ENCODE data around the gene MAD1L1. TPM values are rescaled to one million over a fixed set of nuclear protein-coding genes. Genes with fewer than 3 reads are reported as not detected.
"Not testable (repeated sequence)": the region's sequence is repeated elsewhere in the genome, so short reads cannot be mapped to it uniquely, and the experiment has no call there.

Gene MAD1L1
- total and polyA plus RNA-seq, 3 experiments from 2014 or later = 43.6 to 185 (median 47.3) TPM

DNA sequence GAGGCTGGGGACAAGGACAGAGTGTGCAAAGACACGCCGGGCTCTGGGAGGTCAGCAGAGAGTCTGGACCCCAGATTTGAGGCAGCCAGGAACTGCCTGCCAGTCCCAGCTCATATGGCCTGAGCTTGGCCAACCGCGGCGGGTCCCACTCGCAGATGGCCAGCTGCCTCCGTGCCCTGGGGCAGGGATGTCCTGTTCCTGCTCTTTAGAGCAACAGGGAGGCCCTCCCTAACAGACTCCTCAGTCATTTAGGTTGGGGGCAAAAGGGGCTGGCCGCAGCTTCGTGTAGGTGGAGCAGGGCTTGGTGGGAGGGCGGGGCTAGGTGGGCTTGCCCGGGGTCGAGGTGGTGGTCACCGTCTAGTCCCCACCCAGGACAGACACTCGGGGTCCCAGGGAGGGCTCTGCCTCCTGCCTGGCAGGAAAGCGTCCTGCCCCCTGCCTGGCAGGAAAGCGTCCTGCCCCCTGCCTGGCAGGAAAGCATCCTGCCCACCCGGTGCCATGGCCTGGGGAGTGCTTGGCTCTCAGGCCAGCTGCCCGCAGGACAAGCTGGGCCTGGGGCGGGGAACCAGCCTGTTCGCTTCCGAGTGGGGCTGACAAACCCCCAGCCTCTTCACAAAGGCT is 393.7 kb downstream of the MAD1L1 start:
- H3K27me3 Mint-ChIP-seq; H3K4me3 Mint-ChIP-seq; H3K36me3 ChIP-seq (ENCODE audit: insufficient read depth, low read length); H3K4me1 ChIP-seq (ENCODE audit: insufficient read depth, low read length); H3K4me3 ChIP-seq (ENCODE audit: low read length); H3K4me1 Mint-ChIP-seq; CTCF ChIA-PET; POLR2A ChIA-PET; H3K9me3 ChIP-seq (ENCODE audit: low read length); H3K27me3 ChIP-seq (ENCODE audit: insufficient read depth, low read length, poor library complexity, severe bottlenecking); H3K27ac ChIP-seq (ENCODE audit: low read depth, low read length): not testable (repeated sequence)
- H3K36me3 Mint-ChIP-seq = peaks cover 18 to 49% (median 22%) of the 10 kb centered on the region in 3 donors
- peak in 1 of 5 donors; percentile 30 for DNase-seq
- peak overlapping the region in 2 of 8 donors; percentile 40 to 43 for H3K27ac Mint-ChIP-seq
- peaks cover 2 to 10% (median 4%) of the 10 kb centered on the region in 5 donors for H3K9me3 Mint-ChIP-seq

DNA sequence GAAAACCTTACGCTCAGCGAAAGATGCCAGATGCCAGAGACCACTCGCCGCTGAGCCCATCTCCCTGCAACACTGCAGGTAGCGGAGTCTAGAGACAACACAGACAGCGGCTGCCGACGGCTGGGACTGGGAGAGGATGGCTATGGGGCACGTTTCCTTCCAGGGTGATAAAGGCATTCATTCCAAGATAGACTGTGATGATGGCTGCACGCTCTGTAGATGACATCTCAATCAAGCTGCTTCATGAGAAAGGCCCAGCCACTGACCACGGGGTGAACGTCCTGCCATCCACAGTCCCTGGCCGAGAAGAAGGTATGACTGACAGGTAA is 394.2 kb downstream of the MAD1L1 start:
- H3K4me3 ChIP-seq (ENCODE audit: low read length); H3K4me1 ChIP-seq (ENCODE audit: insufficient read depth, low read length); H3K4me1 Mint-ChIP-seq; H3K4me3 Mint-ChIP-seq; CTCF ChIA-PET; H3K27me3 ChIP-seq (ENCODE audit: insufficient read depth, low read length, poor library complexity, severe bottlenecking); POLR2A ChIA-PET; H3K27ac ChIP-seq (ENCODE audit: low read depth, low read length); H3K9me3 ChIP-seq (ENCODE audit: low read length); H3K27me3 Mint-ChIP-seq; H3K36me3 ChIP-seq (ENCODE audit: insufficient read depth, low read length): not testable (repeated sequence)
- Mint-ChIP-seq H3K9me3 (peaks cover 2 to 11% (median 4%) of the 10 kb centered on the region in 5 donors), H3K36me3 (peaks cover 21 to 47% (median 22%) of the 10 kb centered on the region in 3 donors), H3K27ac (peak overlapping the region in 2 of 8 donors; percentile 43 to 58)
- DNase-seq = peak in 1 of 5 donors; percentile 29

DNA sequence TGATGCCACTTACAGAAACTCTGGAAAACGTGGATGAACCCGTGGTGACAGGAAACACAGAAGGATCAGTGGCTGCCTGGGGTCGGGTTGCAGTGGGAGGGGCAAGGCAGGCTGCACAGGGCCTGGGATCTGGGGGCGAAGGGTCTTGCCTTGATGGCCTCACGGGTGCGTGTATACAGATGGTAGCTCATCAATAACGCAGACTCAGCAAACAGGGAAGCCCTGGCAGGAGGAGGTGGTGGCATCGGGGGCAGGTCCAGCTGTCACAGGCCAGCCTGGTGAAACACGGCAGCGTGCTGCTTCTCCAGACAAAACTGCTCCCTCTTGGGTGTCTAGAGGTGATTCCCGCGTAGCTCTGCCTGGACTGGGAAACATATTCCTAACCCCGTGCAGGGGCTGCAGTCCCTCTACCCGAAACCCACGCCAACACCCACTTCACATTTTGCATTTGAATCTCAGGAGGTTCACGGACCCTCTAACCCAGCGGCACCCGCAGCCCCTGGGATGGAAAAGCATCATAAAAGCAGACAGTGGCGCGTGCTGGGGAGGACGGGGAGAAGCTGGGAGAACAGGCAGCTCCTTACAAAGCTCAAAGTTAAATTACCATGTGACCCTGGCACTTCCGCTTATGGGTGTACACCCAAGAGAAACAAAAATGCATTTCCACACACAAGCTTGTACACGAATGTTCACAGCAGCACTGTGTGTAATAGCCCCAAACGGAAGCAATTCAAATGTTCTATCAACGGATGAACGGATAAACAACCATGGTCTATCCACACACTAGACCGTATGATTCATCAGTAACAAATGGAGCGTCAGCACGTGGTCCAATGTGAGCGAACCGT is 394.8 kb downstream of the MAD1L1 start:
- CTCF ChIA-PET, H3K27ac Mint-ChIP-seq: not testable (repeated sequence)

DNA sequence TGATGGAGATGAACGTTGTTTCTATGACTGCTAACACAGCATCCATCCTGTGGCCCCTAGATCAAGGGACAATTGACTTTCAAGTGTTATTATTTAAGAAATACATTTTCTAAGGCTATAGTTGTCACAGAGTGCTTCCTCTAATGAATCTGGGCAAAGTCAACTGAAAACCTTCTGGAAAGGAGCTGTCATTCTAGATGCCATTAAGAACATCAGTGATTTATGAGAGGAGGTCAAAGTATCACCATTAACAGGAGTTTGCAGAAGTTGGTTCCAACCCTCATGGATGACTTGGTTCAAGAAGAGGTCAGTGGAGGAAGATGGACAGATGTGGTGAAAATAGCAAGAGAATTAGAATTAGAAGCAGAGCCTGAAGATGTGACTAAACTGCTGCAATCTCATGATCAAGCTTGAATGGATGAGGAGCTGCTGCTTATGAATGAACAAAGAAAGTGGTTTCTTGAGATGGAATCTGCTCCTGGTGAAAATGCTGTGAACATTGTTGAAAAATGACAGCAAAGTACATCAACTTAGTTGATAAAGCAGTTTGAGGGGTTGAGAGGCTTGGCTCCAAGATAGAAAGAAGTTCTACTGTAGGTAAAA is 400.7 kb downstream of the MAD1L1 start:
- H3K4me3 ChIP-seq (ENCODE audit: low read length); CTCF ChIA-PET; H3K4me1 ChIP-seq (ENCODE audit: insufficient read depth, low read length); H3K27me3 Mint-ChIP-seq; H3K9me3 ChIP-seq (ENCODE audit: low read length); H3K27ac ChIP-seq (ENCODE audit: low read depth, low read length); H3K27me3 ChIP-seq (ENCODE audit: insufficient read depth, low read length, poor library complexity, severe bottlenecking); POLR2A ChIA-PET; DNase-seq; H3K4me3 Mint-ChIP-seq; H3K36me3 ChIP-seq (ENCODE audit: insufficient read depth, low read length): not testable (repeated sequence)
- Mint-ChIP-seq H3K9me3 (peaks cover 3 to 13% (median 8%) of the 10 kb centered on the region in 5 donors), H3K4me1 (peaks cover 12 to 29% (median 23%) of the 10 kb centered on the region in 3 donors), H3K27ac (peak overlapping the region in 2 of 8 donors; percentile 44 to 56), H3K36me3 (peaks cover 10 to 44% (median 26%) of the 10 kb centered on the region in 3 donors)

More for the DNA sequence above, 394.8 kb downstream of the MAD1L1 start:
- DNase-seq = peak in 2 of 5 donors; percentile 0 to 18
- peaks cover 2 to 13% (median 8%) of the 10 kb centered on the region in 5 donors for H3K9me3 Mint-ChIP-seq
- H3K9me3 ChIP-seq (ENCODE audit: low read length); H3K36me3 ChIP-seq (ENCODE audit: insufficient read depth, low read length); H3K4me1 Mint-ChIP-seq; H3K27me3 Mint-ChIP-seq; H3K4me1 ChIP-seq (ENCODE audit: insufficient read depth, low read length); H3K27me3 ChIP-seq (ENCODE audit: insufficient read depth, low read length, poor library complexity, severe bottlenecking); POLR2A ChIA-PET; H3K4me3 ChIP-seq (ENCODE audit: low read length); H3K27ac ChIP-seq (ENCODE audit: low read depth, low read length); H3K4me3 Mint-ChIP-seq: not testable (repeated sequence)
- peaks cover 18 to 46% (median 27%) of the 10 kb centered on the region in 3 donors for H3K36me3 Mint-ChIP-seq

DNA sequence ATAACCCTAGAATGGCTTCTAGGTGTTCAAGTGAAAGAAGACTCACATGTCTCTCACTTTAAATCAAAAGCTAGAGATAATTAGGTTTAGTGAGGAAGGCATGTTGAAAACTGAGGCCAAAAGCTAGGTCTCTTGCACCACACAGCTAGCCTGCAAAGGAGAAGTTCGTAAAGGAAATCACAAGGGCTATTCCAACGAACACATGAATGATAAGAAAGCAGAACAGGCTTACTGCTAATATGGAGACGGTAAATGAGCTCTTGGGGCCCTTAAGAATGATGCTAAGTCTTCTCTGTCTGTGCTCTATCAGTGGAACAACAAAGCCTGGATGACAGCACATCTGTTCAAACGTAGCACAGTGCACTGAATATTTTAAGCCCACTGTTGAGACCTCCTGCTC is 401.3 kb downstream of the MAD1L1 start:
- Mint-ChIP-seq H3K4me1 (peaks cover 12 to 30% (median 23%) of the 10 kb centered on the region in 3 donors), H3K36me3 (peaks cover 9 to 40% (median 26%) of the 10 kb centered on the region in 3 donors), H3K27ac (peak overlapping the region in 1 of 8 donors; percentile 47), H3K9me3 (peaks cover 3 to 13% (median 8%) of the 10 kb centered on the region in 5 donors)
- H3K4me1 ChIP-seq (ENCODE audit: insufficient read depth, low read length); H3K27me3 ChIP-seq (ENCODE audit: insufficient read depth, low read length, poor library complexity, severe bottlenecking); H3K4me3 ChIP-seq (ENCODE audit: low read length); POLR2A ChIA-PET; H3K9me3 ChIP-seq (ENCODE audit: low read length); H3K27me3 Mint-ChIP-seq; H3K27ac ChIP-seq (ENCODE audit: low read depth, low read length); CTCF ChIA-PET; H3K4me3 Mint-ChIP-seq; DNase-seq; H3K36me3 ChIP-seq (ENCODE audit: insufficient read depth, low read length): not testable (repeated sequence)

DNA sequence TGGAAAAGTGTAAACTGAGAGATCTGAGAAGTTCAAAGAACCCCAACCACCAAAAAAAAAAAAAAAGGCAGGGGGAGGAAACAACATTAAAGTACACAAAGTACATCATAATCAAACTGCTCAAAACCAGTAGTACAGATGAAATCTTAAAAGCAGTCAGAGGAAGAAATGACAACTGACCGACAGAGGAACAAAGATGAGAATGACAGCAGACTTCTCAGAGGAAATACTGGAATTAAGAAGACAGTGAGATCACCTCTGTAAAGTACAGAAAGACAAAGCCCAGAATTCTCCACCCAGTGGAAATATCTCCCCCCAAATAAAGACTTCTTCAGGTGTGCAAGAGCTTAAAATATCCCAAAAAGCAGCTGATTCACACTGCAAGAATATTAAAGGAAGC is 403.1 kb downstream of the MAD1L1 start:
- peaks cover 14 to 46% (median 25%) of the 10 kb centered on the region in 3 donors for H3K4me1 Mint-ChIP-seq
- POLR2A ChIA-PET; H3K4me1 ChIP-seq (ENCODE audit: insufficient read depth, low read length); H3K4me3 ChIP-seq (ENCODE audit: low read length); H3K4me3 Mint-ChIP-seq; H3K27me3 Mint-ChIP-seq; H3K27ac ChIP-seq (ENCODE audit: low read depth, low read length); CTCF ChIA-PET; H3K27me3 ChIP-seq (ENCODE audit: insufficient read depth, low read length, poor library complexity, severe bottlenecking); H3K9me3 ChIP-seq (ENCODE audit: low read length); H3K9me3 Mint-ChIP-seq; DNase-seq; H3K36me3 ChIP-seq (ENCODE audit: insufficient read depth, low read length): not testable (repeated sequence)
- H3K36me3 Mint-ChIP-seq = peaks cover 7 to 32% (median 17%) of the 10 kb centered on the region in 3 donors
- peak overlapping the region in 2 of 8 donors; percentile 47 to 77 for H3K27ac Mint-ChIP-seq

DNA sequence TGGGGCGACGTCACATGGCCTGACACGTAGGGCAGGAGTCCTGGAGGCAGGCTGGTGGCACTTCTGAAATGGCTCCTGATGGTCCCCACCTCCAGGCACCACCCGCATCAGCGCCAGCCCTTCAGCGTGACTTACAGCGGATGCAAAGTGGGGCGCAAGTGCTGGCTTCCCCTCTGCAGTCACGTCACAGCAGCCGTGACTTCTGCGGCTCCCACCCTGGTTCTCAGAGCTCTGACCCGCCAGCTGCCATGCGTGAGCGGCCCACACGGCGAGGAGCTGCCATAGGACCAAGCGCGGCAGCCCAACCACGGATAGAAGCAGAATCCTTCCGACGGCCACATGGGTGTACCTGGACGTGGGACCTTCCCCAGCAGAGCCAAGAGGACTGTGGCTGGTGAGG is 403.6 kb downstream of the MAD1L1 start:
- Histone ChIP-seq H3K36me3 (ENCODE audit: insufficient read depth, low read length) (no peaks in the 10 kb centered on the region), H3K4me1 (ENCODE audit: insufficient read depth, low read length) (peaks cover 10% of the 10 kb centered on the region), H3K9me3 (ENCODE audit: low read length) (no peaks in the 10 kb centered on the region), H3K4me3 (ENCODE audit: low read length) (no peak overlapping the region), H3K27me3 (ENCODE audit: insufficient read depth, low read length, poor library complexity, severe bottlenecking) (no peaks in the 10 kb centered on the region), H3K27ac (ENCODE audit: low read depth, low read length) (no peak overlapping the region)
- Mint-ChIP-seq H3K4me1 (peaks cover 16 to 51% (median 28%) of the 10 kb centered on the region in 3 donors), H3K9me3 (peaks cover 3 to 5% (median 4%) of the 10 kb centered on the region in 5 donors), H3K27me3 (peaks cover 0 to 3% of the 10 kb centered on the region in 2 donors), H3K27ac (peak overlapping the region in 1 of 8 donors; percentile 77), H3K4me3 (no peak overlapping the region), H3K36me3 (peaks cover 7 to 30% (median 15%) of the 10 kb centered on the region in 3 donors)
- POLR2A ChIA-PET = no interaction called here
- CTCF ChIA-PET = no interaction called here
- DNase-seq = peak in 1 of 5 donors; percentile 25

DNA sequence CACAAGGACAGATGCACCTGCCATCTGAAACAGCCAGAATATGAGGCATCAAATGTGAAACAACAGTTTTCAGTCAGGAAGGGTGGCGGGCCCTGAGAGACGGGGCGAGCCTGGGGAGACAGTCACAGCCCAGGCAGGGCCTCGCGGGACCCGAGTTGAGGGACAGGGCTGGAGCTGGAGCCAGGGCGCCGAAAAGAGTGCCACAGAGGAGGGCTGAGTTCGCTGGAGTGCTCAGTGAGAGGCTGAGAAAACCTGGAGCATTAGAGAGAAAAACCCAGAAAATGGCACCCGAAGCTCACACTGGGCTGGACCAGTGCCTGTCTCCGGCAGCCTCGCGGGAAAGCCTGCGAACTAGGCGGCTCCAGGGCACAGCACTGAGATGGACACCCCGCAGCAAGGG is 404.6 kb downstream of the MAD1L1 start:
- CTCF ChIA-PET = not testable (repeated sequence)

More for the DNA sequence above, 404.6 kb downstream of the MAD1L1 start:
- peaks cover 12% of the 10 kb centered on the region for H3K4me1 ChIP-seq (ENCODE audit: insufficient read depth, low read length)
- H3K27me3 ChIP-seq (ENCODE audit: insufficient read depth, low read length, poor library complexity, severe bottlenecking); H3K9me3 Mint-ChIP-seq; H3K27ac ChIP-seq (ENCODE audit: low read depth, low read length); H3K4me3 Mint-ChIP-seq; H3K36me3 ChIP-seq (ENCODE audit: insufficient read depth, low read length); H3K27ac Mint-ChIP-seq; H3K4me3 ChIP-seq (ENCODE audit: low read length); H3K27me3 Mint-ChIP-seq; H3K9me3 ChIP-seq (ENCODE audit: low read length); POLR2A ChIA-PET: not testable (repeated sequence)
- peak in 1 of 5 donors; percentile 10 for DNase-seq
- Mint-ChIP-seq H3K36me3 (peaks cover 7 to 29% (median 8%) of the 10 kb centered on the region in 3 donors), H3K4me1 (peaks cover 14 to 57% (median 29%) of the 10 kb centered on the region in 3 donors)
